GM12801 (cell line): Measurements from ENCODE around the gene OLFM3.

Experiments
- TF ChIP-seq, protein P1 (sequence below): IDR thresholded peaks from one replicate; pipeline ENCODE4 v1.5.1; 2011; ENCODE audit warnings: control low read depth; ENCODE audit not compliant: insufficient read length; ENCODE audit errors: extremely low read depth

The OLFM3 gene

DNA sequence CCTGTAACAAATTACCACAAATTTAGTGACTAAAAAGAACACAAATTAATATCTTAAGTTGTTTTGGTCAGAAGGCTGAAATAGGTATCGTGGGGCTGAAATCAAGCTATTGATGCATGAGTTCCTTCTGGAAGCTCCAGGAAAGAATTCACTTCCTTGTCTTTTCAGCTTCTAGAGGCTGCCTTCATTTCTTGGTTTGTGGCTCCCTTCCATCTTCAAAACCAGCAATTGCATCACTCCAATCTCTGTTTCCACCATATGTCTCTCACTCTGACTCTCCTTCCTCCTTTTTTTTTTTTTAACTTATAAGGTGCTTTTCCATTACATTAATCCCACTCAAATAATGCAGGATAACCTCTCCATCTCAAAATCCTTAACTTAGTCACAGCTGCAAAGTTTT, 78.4 kb downstream of the OLFM3 start:
- TF ChIP-seq, protein P1, sequence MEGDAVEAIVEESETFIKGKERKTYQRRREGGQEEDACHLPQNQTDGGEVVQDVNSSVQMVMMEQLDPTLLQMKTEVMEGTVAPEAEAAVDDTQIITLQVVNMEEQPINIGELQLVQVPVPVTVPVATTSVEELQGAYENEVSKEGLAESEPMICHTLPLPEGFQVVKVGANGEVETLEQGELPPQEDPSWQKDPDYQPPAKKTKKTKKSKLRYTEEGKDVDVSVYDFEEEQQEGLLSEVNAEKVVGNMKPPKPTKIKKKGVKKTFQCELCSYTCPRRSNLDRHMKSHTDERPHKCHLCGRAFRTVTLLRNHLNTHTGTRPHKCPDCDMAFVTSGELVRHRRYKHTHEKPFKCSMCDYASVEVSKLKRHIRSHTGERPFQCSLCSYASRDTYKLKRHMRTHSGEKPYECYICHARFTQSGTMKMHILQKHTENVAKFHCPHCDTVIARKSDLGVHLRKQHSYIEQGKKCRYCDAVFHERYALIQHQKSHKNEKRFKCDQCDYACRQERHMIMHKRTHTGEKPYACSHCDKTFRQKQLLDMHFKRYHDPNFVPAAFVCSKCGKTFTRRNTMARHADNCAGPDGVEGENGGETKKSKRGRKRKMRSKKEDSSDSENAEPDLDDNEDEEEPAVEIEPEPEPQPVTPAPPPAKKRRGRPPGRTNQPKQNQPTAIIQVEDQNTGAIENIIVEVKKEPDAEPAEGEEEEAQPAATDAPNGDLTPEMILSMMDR: no peak

DNA sequence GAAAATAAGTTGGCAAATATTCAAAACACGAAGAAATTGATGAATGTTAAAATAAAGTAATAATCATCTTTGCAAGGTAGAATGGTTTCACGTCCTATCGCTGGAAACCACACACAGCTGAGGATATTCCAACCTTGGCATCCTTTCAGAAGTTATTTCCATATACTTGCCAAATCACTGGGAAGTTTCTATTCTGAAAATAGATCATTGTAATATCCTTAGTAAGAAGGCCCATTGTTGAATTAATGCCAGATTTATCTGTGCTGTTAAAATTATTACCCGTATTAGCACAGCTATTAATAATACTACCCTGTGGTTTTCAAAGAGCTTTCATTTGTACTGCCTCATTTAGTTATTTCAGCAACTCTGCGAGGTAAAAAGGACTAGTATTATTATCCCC, 81.1 kb downstream of the OLFM3 start:
- TF ChIP-seq, protein P1: no peak

DNA sequence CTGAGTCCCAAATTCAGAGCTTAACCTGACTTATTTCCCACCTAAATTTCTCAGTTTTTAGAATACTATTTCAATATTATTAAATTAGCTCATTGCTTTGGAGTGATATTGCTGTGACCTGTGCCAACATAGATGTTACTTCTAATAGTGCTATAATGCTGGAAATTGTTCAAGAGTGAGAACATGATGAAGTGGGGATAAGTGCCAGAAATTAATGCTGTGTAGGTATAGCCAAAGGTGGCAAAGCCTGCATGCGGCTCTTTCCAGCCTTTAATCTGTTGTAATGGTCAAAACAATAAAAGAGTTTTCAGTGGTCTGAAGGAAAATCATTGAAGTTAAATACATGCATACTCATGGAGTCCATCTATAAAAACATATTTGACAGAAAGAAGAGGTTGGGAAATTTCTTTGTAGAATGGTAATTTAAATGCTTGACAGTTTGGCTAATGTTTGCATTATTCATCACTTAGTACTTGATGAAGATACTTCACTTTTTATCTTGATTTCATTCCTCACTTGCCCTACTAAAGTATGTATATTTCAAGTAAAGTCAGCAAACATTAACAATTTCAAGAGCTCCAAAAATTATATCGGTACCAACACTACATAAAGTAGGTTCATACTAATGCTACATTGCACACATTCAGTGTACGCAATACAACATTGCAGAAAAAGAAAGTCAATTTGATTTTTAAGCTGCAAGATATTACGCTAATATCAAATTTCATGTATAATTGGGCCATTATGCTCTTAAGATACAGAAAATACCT, 82.1 kb downstream of the OLFM3 start:
- TF ChIP-seq, protein P1: no peak

DNA sequence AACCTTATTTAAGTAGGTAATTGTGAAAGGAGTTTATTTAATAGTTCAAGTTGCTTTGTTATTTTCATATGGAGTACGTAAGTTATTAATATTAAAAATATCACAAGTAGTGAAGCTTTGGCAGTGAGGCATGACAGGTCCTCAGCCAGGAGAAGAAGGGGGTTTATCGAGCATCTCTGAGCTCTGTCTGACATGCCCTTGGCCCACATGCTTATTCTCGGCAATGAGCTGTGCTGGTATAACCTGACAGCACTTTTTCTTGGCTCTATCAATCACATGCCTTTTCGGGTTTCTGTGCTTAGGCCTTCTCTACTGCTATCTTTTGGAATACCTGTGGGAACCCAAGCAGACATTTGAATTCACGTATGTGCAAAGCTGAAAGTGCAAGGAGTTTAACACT, 84.8 kb downstream of the OLFM3 start:
- TF ChIP-seq, protein P1: no peak

DNA sequence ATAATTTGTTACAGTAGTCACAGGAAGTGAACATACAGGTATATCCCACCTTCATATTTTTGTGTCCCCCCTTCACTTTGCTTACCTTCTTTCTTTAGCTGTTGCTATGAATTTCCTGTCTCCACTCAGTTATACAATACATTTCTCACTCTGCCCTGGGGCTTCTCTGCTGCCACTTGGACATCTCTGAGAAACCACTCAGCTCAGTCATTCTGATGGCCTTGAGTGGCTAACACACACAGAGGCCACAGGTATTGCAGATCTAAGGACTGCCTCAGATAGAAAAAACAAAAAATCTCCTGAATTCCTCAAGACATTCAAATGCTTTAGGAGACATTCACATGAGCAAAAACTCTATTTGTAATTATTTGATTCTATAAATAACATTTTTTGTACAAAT, 87.7 kb downstream of the OLFM3 start:
- TF ChIP-seq, protein P1: no peak

DNA sequence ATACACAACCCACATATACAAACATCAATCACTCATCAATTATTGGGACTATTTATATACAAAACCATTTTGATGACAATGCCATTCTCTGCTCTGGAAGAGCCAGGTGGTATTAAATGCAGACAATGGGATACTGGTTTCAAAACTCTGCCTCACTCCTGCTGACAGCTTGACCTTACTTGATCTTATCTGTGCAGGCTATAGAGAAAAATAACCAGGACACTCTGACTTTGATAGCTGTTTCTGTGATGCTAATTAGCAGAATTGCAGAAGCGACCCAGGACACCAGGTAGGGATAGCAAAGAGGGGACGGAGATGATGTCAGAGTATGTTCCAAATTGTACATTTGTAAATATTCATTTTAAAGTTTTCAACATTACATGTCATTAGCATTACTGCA, 89.5 kb downstream of the OLFM3 start:
- TF ChIP-seq, protein P1: no peak

DNA sequence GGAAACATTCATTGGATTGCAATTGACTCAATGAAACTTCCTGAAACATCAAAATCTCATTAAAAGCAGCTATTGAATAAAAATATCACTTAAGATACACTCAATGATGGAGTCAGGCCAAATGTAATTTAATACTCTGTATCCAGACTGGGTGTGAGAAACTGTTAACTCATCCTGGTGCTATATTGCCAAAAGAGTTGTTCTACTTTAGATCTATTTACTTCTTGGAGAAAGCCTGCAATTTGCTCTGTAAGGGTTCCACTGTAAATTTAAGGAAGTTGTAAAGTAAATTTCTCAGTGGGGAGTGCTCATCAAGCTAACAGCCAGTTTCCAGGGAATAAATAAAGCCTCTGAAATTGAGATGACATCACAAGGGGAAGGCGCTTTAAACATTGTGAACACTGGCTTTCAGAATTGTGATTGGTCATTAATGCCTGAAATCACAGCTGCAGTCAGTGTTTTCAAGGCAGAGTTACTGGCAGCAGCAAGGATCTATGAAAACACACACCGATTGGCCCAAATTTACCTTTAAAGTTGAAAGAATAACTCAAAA, 91.4 kb downstream of the OLFM3 start:
- TF ChIP-seq, protein P1: no peak
